GM19035 (cell line): Measurements from ENCODE around the gene LAMA5.

Experiments used
- ATAC-seq: cut with Tn5 transposase; IDR thresholded peaks from one replicate; pipeline ENCODE4 v1.9.1; 2021; ENCODE audit not compliant: unreplicated experiment

The LAMA5 gene

DNA sequence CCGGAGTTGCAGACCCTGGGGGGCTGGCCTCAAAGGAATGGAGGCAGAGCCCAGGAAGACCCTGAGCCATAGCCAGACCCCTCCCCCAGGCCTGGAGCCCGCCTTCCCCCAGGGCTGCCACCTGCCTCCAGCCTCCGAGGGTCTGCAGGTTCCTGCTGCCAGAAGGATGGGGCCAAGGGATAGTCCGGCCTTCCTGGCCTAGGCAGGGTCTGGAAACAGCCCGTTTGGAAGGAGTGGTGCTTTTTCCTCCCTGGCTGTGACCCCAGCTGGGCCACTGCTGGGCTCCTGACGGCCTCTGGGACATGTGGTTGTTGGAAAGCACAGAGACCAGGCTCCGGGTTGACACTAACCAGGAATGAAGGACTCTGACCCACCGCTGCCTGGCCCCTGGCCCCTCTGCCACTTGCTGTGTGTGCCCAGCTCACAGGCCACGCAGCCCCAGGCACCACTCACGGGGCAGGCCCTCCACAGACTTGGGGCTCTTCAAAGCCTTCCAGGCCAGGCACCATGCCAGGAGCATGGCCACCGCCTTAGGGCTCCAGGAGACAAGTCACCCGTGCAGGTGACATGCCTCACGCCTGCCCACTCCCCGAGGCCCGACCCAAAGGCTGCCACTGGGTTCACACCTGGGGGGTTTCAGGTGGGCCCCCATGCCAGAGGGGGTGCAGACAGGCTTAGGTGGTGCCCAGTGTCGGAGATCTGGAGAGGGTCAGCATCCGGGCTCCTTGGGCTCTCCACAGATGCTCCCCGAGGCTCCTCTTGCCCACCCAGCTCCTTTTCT is 3.9 kb upstream of the LAMA5 start:
- no peak for ATAC-seq

DNA sequence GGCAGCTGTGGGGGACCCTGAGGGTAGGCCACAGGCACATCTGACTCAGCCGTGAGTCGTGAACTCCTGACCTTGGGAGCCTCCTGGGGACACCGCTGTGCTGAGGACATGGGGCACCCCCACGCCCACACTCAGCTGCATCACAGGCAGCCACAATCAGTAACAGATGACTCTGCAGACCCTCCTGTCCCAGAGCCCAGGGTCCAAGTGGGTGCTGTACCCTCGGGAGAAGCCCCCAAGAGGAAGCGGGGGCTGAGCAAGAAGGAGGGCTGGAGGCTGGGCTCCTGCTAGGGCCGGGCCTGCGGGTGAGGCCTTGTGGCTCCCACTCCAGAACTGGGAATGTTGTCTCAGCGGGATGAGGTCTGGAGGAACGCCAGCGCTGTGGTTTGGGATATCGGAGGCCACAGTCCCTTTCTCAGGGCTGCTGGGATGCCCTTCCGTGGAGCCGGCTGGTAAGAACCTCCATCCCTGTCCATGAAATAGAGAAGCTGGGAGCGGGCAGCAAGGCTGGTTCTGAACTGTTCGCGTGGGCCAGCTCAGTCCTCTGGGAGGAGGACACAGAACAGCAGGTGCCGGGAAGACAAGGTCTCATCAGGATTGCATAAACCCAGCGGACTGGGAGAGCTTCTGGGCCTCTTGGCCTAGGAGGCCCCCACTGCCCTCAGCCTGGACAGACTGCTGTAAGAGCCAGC is 3.1 kb upstream of the LAMA5 start:
- ATAC-seq: no peak

DNA sequence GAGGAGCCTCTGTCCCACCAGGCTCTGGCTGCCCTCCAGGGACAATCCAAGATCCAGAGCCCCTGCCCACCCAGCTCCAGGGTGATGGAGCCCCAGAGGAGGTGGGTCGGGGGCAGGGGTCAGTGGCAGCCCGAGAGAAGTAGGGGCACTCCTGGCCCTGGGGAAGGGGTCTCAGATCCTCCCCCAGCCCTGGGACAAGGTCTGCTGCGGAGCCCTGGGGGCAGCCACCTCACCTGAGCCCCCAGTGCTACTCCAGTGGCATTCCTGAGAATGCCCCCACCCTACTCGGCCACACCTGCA is 2.7 kb upstream of the LAMA5 start:
- ATAC-seq: no peak

DNA sequence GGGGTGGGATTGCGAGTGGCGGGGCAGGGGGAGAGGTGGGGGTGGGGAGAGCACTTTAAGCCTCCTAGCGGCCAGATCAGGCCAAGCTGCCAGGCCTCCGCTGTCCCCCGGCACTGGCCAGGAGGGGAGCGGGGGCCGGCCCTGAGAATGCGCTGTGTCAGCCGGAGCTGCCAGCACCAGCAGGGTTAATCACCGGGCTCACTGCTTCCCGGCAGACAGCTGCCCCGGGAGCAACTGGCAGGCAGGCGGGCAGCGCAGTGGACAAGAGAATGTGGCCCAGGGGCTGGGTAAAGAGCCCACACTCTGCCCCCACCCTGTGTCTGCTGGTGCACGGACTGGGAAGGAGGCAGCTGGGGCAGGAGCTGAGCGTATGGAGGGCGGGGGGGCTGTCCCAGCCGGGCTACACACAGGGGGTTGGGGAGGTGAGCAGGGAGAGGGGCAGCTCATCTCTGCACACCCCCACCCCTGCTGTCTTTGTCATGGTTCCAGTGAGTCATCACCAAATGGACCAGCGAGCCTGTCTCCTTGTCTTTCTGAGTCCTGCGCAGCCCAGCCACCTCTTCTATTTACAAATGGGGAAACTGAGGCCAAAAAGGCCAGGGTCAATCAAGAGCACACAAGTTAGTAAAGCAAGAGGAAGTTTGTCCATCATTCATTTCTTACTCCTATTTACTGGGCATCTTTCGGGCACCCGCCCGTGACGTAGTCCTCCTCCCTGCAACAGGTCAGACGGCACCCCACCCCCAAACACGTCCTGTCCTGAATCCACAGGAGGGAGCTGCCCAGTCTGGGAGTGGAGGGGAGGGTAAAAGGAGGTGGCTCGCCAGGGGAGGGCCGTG is 2.1 kb upstream of the LAMA5 start:
- no peak for ATAC-seq

DNA sequence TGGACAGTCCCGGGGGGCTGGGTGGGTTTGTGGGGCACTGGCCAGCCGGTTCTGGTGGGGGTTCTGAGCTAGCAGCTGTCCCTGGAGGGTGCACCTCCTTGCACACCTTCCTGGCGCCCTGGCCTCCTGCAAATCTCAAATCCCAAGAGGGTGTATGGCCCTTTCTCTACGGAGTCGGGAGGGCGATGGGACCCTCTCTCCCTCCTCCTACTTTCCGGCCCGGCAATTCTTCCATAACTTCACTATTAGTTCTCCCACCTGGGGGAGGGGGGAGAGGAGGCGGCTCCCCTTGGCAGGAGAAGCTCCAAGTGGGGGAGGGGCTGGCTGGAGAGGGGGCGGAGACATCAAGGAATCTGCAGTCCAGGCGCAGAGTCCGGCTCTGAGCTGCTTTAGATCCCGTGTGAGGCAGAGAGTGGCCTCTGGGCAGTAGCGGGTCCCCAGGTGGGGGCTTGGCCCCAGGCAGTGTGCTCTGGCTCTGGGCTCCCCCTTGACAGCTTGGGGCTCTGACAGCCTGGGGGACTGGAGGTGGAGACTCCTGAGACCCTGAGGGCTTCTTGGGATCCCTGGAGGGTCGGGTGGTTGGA is 1.4 kb upstream of the LAMA5 start:
- ATAC-seq: no peak

DNA sequence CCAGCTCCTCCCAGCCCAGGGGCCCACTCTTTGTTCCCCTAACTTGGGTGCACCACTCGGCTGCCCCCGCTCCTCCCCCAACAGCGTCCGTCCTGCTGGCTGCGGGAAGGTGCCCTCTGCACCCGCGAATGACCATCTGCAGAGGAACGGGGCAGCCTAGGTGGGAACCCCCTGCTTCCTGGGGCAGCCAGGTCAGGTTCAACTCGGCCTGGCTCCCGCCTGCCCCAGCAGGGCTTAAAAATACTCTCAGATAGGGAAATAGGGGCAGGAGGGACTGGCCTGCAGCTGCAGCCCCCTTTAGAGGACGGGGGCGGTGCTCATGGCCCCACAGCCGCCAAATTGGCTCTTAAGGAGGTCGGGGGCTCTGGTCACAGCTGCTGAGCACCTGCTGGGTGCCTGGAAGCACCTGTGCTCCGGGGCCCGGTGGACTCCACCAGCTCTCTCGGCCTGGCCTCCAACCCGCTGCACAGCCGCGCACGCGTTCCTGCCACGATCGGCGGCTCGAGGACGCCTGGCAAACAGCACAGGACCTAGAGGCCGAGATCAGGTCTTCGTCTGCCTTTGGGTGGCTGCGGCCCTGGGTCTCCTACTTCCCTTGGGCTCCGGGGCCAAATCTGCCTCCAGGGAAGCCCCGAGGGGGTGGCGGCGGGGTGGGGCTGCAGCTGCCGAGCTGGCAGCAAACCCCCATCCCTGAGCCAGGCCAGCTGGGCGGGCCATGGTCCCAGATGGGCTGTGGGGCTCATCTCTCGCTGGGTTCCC is 700 bp upstream of the LAMA5 start:
- ATAC-seq: no peak

DNA sequence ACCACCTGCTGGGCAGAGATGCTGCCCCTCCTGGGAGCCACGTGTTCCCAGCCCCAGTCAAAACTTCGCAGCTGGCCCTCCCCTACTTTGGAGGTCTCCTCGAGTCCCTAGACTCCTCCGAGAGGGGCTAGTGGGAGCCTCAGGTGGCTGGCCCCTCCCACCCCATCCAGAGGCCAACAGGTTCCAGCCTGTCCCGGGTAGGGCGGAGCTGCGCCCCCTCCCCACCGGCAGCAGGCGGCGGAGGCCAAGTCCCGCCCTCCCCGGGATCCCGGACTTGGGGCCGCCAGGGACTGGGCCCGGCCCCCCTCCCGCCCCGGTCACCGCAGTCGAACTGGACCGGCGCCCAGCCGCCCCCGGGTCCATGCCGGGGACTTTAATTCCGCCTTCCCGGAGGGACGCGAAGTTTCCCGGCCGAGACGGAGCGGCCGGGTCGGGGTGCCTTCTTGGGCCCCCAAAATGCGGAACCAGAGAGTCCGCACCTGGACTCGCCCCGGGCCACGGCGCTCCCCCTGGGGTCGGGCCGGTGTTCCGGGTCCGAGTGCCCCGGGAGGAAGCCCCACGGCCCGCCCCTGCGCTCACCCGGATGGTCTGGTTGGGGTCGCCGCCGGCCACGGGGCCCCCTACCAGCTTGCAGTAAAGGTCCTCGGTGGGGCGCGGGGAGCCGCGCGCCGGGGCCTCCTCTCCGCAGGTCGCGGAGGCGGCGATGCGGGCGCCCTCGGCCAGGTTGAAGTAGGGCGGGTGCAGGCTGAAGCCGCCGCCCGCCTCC is 559 bp downstream of the LAMA5 start:
- no peak for ATAC-seq

DNA sequence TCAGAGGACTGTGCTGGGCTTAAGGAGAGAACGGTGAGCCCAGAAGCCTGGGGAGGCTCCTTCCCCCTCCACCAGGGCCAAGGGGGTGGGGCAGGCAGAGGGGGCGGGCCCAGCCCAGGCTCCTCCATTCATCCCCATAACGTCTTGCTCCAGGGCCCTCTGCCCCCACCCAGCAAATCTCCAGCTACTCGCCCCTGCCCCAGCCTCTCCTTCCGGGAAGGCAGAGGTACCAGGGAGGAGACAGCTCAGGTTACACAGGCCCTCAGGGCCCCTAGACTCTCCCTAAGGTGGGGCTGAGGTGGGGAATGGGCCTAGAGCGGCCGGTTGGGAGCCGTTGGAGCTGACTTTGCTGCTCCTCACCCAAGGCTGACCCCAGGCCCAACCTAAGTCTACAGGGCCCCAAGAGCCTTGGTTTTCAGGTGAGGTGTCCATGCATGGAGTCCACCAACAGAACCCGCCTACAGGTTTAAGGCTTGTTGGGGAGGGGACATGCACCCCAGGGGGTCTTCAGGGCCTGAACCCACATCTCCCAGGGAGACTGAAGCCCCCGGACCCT is 1.2 kb downstream of the LAMA5 start:
- ATAC-seq: no peak

DNA sequence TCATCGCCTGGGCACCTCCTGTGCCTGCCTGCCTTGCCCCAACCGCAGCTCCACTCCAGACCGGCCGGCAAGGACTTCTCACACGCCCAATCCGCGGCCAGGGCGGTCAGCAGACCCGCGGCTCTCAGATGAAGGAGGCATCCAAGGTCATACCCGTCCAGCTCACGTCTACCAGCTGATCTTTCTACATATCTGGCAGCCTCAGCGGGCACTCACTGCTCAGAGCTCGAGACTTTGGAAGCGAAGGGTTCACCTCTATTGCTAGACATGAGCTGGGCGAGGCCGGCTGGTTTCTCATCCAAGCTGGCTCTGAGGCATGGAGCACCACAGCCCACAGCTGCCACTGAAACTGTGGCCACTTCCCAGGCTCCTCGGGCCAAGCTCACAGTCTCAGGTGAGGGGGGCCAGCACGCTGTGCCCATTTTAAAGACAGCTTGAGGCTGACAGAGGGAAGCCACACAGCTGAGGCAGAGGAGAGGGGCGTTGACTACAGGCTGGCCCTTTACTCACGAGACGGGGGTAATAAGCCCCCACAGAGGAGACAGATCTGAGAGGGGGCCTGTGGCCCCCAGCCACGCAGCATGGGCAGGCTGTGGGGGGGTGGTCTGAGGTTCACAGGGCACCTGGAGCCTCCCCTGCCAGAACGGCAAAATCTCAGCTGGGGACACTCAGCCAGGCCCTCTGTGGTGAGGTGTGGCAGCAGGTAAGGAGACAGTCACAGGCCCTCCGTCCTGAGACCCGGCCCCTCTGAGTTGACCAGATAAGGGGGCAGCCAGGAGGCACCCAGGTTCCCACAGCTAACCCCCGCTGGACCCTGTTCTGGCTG is 2.0 kb downstream of the LAMA5 start:
- ATAC-seq: no peak

DNA sequence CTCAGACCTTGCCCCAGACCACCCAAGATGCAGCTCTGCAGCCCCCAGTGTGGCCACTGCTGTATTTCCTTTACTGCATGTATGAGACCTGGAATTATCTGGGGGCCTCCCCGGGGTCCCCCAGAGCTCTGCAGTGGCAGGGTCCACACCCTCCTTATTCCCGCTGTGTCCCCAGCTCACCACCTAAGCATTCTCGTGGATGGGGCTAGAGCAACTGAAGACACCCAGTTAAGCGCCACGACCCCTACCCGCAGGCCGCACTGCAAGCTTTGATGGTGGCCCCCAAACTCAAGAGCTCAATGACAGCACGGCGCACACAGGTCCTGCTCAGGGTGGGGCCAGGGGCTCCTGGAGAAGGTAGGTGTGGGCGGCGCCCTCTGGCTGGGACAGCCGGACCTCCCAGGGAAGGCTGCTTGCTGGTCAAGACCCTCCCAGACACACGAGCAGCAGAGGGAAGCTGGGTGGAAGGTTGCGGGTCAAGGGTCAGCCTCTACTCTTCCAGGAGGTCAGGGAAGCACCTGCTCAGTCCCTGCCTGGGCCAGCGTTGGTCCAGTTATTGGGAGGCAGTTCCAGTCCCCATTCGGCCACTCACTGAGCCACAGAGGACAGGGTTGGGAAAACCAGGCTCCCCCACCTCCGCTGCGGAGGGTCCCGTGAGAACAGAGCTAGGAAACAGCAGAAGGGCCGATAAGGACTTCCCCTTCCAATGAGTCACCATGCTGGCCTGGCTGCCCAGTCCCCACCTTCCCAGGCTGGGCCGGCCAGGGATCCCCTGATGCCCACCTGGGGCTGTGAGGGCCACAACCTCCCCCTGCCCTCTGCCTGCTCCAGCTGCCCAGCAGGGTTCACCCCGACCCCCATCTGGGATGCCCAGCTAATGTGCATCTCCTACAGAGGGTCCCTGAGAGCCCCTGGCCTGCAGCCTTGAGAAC is 2.9 kb downstream of the LAMA5 start:
- no peak for ATAC-seq

DNA sequence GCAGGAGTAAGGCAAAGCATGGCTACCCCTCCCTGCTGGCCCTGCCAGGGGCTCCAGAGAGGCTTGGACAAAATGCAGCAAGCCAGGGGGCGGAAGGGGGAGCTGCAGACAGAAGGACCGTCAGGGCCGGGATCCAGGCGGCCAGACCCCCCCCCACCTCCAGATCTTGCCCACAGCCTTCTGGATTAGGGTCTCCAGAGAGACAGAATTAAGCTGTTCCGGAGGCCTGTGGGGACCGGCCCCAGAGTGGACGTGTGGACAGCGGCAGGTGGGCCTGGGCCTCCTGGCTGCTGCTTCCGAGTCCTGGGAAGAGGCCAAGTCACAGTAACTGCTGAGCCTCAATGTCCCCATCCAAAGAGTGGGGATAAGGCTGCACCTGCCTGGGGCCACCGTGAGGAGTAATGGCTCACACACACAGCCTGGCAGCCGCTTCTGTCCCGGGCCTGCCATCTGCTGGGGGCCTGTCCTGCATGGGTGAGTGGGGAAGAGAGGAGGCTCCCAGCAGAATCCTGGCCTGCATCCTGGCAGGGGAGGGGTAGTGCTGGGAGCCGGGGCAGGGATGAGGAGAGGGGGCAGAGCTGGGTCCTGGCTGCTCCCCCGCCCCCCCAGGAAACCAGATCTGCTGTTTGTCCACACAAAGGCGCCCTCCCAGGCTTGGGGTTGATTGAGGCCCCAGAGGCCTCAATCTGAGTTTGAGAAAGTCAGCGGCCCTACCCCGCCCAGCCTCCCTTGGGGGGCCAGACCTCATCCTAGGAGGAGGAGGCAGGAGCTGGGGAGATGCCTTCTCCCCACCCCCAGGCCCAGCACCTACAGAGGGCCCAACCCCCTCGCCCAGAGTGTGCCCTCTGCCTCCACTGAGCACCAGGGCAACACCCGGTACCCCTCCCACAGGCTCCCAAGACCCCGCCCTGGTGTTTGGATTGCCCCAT is 3.9 kb downstream of the LAMA5 start:
- no peak for ATAC-seq

DNA sequence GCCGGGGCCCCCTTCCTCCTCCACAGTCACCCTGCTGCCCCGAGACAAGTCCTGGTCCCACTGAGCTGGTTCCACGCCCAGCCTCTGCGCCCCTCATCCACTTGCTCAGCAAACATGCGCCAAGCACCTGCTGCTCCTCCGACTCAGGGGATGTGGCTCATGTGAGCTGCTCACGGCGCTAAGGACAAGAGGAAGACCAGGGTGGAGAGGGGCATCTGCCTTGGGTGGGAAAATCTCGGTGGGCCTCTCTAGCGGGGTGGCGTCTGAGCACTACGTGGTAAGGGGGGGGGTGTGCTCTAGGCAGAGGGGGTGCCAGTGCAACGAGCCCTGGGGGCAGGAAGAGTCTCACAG is 4.5 kb downstream of the LAMA5 start:
- ATAC-seq: no peak

DNA sequence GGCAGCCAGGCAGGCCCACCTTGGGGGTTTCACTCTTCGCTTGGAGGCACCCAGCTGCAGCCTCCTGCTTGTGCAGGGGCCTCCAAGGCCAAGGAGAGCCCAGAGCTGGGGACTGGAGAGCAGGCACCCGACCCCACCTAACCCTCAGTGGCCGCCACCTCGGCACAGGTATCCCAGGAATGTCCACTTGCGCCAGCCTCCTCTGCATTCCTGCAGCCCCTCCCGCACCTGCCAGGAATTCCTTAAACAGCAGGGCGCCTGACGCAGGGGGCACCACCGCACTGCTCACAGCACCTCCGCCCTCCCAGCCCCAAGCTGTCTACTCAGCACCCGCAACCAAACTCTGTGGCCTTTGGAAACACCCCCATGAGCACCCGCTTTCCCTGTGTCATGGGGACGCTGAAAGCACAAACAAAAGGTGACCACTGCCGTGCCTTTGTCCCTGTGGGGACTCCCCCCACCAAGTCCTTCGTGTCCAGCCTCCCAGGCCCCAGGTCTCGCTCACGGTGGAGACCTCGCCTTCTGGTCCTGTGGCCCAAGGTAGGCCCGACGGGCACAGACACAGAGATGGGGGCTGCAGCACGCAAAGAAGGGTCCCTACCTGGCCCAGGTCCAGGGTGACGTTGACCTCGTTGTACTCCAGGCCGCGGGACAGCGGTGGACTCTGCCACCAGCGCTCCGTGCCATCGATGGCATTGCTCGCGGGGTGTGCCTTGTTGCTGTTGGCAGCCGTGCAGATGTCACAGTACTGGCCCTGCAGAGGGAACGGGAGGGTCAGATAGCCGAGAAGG is 5.1 kb downstream of the LAMA5 start:
- no peak for ATAC-seq

DNA sequence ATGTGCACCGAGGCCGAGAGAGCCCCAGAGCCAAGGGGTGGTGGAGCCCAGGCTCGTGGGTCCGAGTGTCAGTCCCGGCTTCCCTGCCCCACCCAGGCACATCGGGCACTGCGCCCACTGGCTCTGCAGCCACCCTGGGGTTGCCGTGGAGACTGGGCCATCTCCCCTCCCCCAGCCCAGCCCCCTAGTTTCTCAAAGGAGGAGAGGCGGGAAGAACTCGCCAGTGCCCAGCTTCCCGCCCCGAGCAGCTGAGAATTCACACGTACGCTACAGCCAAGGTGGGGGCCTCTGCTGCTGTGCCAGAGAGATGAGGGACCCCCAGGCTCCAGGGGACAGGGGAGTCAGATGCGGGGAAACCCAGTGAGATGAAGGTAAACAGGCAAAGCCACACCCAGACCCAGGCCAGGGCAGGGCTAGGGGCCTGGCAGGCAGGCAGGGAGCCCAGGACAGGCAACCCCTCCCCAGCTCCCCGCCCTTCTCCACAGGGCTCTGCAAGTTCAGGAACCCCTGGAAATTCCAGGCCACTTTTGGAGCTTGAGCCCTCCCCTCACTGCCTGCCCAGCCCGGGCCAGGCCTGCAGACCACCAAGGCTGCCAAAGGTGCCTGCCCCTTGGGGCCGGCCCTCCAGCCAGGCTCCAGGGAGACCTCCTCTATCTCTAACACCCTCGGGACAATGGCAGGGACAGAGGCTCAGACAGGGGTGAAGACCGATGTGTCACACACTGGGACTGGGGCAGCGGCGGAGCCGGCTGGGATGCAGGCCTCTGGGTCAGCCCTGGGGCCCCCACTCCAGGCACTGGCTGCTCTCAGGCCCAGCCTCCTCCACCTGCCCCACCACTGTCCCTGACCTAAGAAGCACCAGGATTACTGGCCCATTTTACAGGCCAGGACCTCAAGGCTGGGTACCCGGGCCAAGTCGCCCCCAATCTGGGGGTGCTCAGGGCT is 6.0 kb downstream of the LAMA5 start:
- ATAC-seq: no peak

DNA sequence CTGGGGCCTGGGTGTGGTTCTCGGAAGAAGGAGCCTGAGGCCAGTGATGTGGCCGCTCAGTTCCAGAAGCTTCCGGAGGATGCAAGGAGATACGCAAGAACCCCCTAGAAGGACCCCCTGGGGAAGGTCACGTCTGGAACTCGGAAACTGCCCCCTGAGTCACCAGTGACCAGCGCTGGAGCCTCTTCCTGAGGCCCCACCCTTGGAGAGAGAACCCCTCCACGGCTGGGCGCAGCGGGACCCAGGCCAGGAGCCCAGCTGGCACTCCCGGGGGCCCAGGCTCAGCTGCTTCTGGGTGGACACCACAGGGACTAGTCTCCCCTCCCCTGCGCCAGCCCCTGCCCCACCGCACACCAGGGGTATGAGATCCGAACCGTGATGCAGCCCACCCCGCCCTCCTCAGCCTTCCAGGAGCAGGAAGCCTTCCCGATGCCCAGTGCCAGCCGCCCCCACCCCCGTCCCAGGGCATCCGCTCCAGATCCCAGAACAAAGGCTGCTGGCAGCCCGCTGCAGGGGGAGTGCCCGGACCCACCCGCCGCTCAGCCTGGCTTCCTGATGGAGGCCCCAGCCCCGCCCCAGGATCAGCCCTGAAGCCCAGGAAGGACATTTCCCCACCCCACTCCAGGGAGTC is 7.5 kb downstream of the LAMA5 start:
- ATAC-seq: no peak
